Posterior vena cava (tissue), 2 donors: ENCODE measurements around the gene ANGPTL8. TPM values are rescaled to one million over a fixed set of nuclear protein-coding genes. Genes with fewer than 3 reads are reported as not detected.

Experiments
- DNase-seq: peaks from one replicate; pipeline ENCODE4 v3.0.0-alpha.2; 2020; ENCODE audit warnings: low spot score
- intact Hi-C, 2 donors: fragments of 100-400 bp; cut with DNase I; formaldehyde crosslinking; loops; one replicate each; pipeline versions ENCODE4 v1.14.1 to v1.14.2; 2022 to 2023
- total RNA-seq, 2 donors: library from RNA; stranded (reverse); fragmentation: NEBNext Ultra II Directional; extraction: Animal tissue kit (Norgen Biotek cat#: 25700); gene quantifications; one replicate each; pipeline ENCODE4 v1.2.1, GENCODE V29; 2021
- donor health status: DM: yes; HTN: yes; CAD: no.
- donor health status: DM: yes; HTN: yes; CAD: no.

The ANGPTL8 gene
- total RNA-seq, 2 donors from 2014 or later = 0.57 TPM; not detected in 1

- intact Hi-C loops = no loop called here
- no peak for DNase-seq
Observed at GRCh38 chr19:11274533-11275086, 35.2 kb downstream of the ANGPTL8 start.

DNA sequence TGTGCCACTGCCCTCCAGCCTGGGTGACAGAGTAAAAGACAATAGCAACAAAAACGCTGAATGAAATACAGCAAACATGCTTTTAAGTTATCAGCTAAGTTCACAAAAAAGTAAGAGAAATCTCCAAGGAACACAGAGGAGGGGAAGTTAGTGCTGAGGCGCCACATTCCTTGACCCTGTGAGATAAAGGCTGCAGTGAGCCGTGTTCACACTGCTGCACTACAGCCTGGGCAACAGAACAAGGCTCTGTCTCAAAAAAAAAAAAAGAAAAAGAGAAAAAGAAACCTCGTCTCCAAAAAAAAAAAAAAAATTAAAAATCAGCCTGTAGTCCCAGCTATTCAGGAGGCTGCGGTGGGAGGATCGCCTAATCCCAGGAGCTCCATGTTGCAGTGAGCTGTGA, 39.3 kb downstream of the ANGPTL8 start:
- no peak for DNase-seq
- intact Hi-C loops = no loop called here

DNA sequence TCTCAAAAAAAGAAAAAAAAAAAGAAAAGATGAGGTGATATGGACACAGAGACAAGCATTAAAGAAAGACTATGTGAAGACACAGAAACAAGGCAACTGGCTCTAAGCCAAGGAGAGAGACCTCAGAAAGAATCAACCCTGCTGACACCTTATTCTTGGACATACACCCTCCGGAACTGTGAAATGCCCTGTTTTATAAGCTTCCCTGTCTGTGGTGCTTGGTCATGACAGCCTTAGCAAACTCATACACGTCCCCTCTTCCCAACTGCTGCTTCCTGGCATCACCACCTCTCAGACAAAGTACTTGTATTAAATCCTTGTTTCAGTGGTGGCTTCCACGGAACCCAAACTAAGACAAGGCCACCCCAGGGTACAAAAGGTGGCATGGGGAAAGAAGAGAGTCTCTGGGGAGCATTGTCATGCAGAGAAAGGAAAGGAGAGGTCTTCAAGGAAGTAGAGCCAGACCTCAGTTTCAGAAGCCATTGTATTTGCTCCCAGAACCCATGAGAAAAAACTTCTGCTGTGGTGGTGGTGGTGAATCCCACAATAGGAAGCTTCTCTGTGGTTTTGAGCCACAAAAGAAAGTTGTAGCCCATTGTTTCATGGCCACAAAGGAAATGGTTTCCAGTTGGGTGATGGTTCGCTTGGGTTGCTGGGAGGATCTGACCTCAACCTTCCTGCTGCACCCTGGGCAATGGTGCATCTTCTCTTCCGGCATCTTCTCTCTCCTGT, 40.3 kb downstream of the ANGPTL8 start:
- intact Hi-C loops = no loop called here

DNA sequence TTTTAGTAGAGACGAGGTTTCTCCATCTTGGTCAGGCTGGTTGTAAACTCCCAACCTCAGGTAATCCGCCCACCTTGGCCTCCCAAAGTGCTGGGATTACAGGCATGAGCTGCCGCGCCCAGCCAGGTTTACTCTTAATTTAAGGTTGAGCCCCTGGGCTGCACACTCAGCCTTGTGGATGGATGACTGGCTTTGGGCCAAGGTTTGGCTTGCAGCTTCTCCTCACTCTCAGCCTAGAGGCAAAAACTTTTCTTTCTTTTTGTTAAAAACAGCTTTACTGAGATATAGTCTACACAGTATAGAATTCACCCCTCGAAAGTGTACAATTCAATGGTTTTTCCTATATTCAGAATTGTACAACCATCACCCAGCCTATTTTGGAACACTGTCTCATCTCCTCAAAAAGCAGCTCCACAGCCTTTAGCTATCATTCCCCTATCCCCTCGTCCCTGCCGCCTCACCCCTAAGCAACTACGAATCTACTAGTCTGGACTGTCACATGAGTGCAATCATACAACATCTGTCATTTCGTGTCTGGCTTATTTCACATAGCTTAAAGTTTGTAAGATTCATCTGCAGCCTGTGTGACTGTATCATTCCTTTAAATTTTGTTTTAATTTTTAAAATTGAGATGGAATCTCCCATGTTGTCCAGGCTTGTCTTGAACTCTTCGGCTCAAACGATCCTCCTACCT, 42.1 kb downstream of the ANGPTL8 start:
- intact Hi-C loops = no loop called here
- DNase-seq = no peak

More for the DNA sequence above, 40.3 kb downstream of the ANGPTL8 start:
- DNase-seq = no peak

GRCh38 chr19:11284515-11284914, 45.1 kb downstream of the ANGPTL8 start:
- DNase-seq = no peak

DNA sequence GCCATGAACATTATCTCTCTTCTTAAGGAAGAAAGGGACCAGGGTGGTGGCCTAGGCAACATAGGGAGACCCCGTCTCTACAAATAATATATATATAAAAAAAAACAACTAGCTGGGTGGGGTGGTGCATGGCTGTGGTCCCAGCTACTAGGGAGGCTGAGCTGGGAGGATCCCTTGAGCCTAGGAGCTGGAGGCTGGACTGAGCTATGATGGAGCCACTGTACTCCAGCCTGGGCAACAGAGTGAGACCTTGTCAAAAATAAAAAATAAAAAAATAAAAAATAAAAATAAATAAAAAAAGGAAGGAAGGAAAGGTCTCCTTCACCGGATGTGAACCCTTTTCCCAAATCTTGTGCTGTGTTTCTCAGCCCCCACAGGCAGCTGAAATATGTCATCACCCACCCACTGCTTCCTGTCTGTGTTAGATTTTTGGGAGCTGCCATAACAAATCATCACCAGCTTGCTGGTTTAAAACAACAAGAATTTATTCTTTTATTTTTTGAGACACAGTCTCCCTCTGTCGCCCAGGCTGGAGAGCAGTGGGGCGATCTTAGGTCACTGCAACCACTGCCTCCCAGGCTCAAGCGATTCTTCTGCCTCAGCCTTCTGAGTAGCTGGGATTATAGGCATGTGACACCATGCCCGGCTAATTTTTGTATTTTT, 47.0 kb downstream of the ANGPTL8 start:
- DNase-seq = no peak
- intact Hi-C loops = no loop called here

More at GRCh38 chr19:11284515-11284914, 45.1 kb downstream of the ANGPTL8 start:
- intact Hi-C loops = no loop called here

DNA sequence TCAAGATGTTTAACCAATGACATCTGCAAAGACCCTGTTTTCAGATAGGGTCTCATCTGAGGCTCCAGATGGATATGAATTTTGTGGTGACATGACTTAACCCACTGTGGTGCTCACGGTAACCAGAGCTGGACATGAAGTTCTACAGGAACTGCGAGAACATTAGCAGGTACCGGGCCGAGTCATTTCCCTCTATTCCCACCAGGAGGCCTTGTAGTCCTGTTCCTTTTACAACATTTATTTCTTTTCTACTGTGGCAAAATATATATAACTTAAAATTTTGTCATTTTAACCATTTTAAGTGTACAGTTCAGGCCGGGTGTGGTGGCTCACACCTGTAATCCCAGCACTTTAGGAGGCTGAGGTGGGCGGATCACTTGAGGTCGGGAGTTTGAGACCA, 48.9 kb downstream of the ANGPTL8 start:
- DNase-seq = no peak
- intact Hi-C loops = no loop called here

- no peak for DNase-seq
- intact Hi-C loops = no loop called here
Observed at GRCh38 chr19:11290256-11290655, 50.8 kb downstream of the ANGPTL8 start.

GRCh38 chr19:11291415-11291814, 52.0 kb downstream of the ANGPTL8 start:
- DNase-seq = no peak
- intact Hi-C loops = loop anchor here in 1 of 2 donors (1.0 kb wide), 1 partner anchor 154 kb away; no protein-coding TSS in a partner anchor

Other genes with a start within 250 kb of the ANGPTL8 start
- gene LDLR, start 150.2 kb upstream of the ANGPTL8 start, total RNA-seq = 10 to 100 TPM; 51.0 to 66.4 TPM
- 1 to 10 TPM in 1 of 2 donors, under 1 TPM in 1; 0.81 to 2.2 TPM for gene SPC24, start 83.8 kb upstream of the ANGPTL8 start, total RNA-seq
- 100 to 1,000 TPM; 355 to 482 TPM for gene KANK2, start 42.1 kb upstream of the ANGPTL8 start, total RNA-seq
- gene DOCK6, start 22.9 kb downstream of the ANGPTL8 start, total RNA-seq = 10 to 100 TPM; 50.0 to 73.2 TPM
- gene TSPAN16, start 56.5 kb downstream of the ANGPTL8 start, total RNA-seq = not detected
- gene RAB3D, start 100.0 kb downstream of the ANGPTL8 start, total RNA-seq = 10 to 100 TPM; 33.5 to 34.2 TPM
- 10 to 100 TPM; 41.5 to 42.9 TPM for gene TMEM205, start 106.6 kb downstream of the ANGPTL8 start, total RNA-seq
- 10 to 100 TPM; 13.0 to 20.9 TPM for gene CCDC159, start 106.9 kb downstream of the ANGPTL8 start, total RNA-seq
- 10 to 100 TPM; 38.4 to 40.2 TPM for gene PLPPR2, start 115.8 kb downstream of the ANGPTL8 start, total RNA-seq
- 1 to 10 TPM; 1.2 to 1.8 TPM for gene SWSAP1, start 135.0 kb downstream of the ANGPTL8 start, total RNA-seq
- 1 to 10 TPM; 4.0 to 6.4 TPM for gene EPOR, start 144.7 kb downstream of the ANGPTL8 start, total RNA-seq
- gene RGL3, start 179.7 kb downstream of the ANGPTL8 start, total RNA-seq = 10 to 100 TPM in 1 of 2 donors, 1 to 10 TPM in 1; 7.7 to 12.9 TPM
- under 1 TPM in 1 of 2 donors, not detected in 1; 0.69 TPM for gene ODAD3, start 195.5 kb downstream of the ANGPTL8 start, total RNA-seq
- gene PRKCSH, start 196.0 kb downstream of the ANGPTL8 start, total RNA-seq = 100 to 1,000 TPM; 161 to 188 TPM
- gene ELAVL3, start 241.4 kb downstream of the ANGPTL8 start, total RNA-seq = not detected